Stimulated activated CD8-positive, alpha-beta memory T cell treated with anti-CD3 and anti-CD28 coated beads, Interleukin-15, amount 100 ng/mL, for 4 hours (primary cell): ENCODE measurements around the gene RAET1E.
A peak's percentile ranks its signal among the peaks of the same experiment; 100 is the strongest.
"Not testable (repeated sequence)": the region's sequence is repeated elsewhere in the genome, so short reads cannot be mapped to it uniquely, and the experiment has no call there.

ENCODE experiments used
- DNase-seq, 2 donors: peaks; one replicate each; pipeline ENCODE4 v3.0.0-alpha.2; 2020; ENCODE audit warnings: low read depth in 2 of 2

The RAET1E gene

GRCh38 chr6:149929422-149929821 is 31.5 kb upstream of the RAET1E start:
- DNase-seq: no peak

GRCh38 chr6:149927025-149927424 is 29.1 kb upstream of the RAET1E start:
- DNase-seq: not testable (repeated sequence)

GRCh38 chr6:149925974-149926777 is 28.3 kb upstream of the RAET1E start:
- peak; percentile 29 to 37 for DNase-seq

- DNase-seq: no peak
Measured at GRCh38 chr6:149925253-149925973, 27.5 kb upstream of the RAET1E start.

GRCh38 chr6:149924933-149925252 is 27.0 kb upstream of the RAET1E start:
- no peak for DNase-seq

- no peak for DNase-seq
Measured at GRCh38 chr6:149924206-149924932, 26.5 kb upstream of the RAET1E start.

GRCh38 chr6:149923327-149923986 is 25.5 kb upstream of the RAET1E start:
- no peak for DNase-seq

- peak; percentile 58 to 73 for DNase-seq
Measured at GRCh38 chr6:149922642-149923326, 24.9 kb upstream of the RAET1E start, which contains the start of gene RAET1G. Gene RAET1G, minus strand, starts transcription at chr6:149923121. Its CDS starts 111 bp downstream, at chr6:149923010.

GRCh38 chr6:149922091-149922490 is 24.2 kb upstream of the RAET1E start:
- DNase-seq: not testable (repeated sequence)

GRCh38 chr6:149921361-149921760 is 23.4 kb upstream of the RAET1E start:
- no peak for DNase-seq

- no peak for DNase-seq
Measured at GRCh38 chr6:149919834-149920225, 21.9 kb upstream of the RAET1E start.

- DNase-seq: not testable (repeated sequence)
Measured at GRCh38 chr6:149919126-149919833, 21.4 kb upstream of the RAET1E start.

GRCh38 chr6:149918151-149918905 is 20.4 kb upstream of the RAET1E start:
- no peak for DNase-seq

- DNase-seq: no peak
Measured at GRCh38 chr6:149917679-149918078, 19.8 kb upstream of the RAET1E start.

GRCh38 chr6:149915970-149916865 is 18.3 kb upstream of the RAET1E start:
- no peak for DNase-seq

GRCh38 chr6:149913540-149914240 is 15.8 kb upstream of the RAET1E start:
- no peak for DNase-seq

- DNase-seq: no peak
Measured at GRCh38 chr6:149913085-149913484, 15.2 kb upstream of the RAET1E start.

GRCh38 chr6:149912680-149913079 is 14.8 kb upstream of the RAET1E start:
- DNase-seq: not testable (repeated sequence)
